Muscle layer of duodenum (tissue), 2 donors: ENCODE results near the gene ABCC1.
"Not testable (repeated sequence)": the region's sequence is repeated elsewhere in the genome, so short reads cannot be mapped to it uniquely, and the experiment has no call there.

Experiments
- H3K27ac ChIP-seq: one replicate; pipeline ENCODE4 v1.7.0; 2013; ENCODE audit warnings: mild to moderate bottlenecking, low read length
- H3K27me3 ChIP-seq: one replicate; pipeline ENCODE4 v1.7.0; 2013; ENCODE audit warnings: low read depth, mild to moderate bottlenecking, control low read depth, low read length
- H3K36me3 ChIP-seq, 2 donors: one replicate each; pipeline ENCODE4 v1.7.0; 2013; ENCODE audit warnings: low read length in 2 of 2, control low read depth in 1 of 2, mild to moderate bottlenecking in 1 of 2; ENCODE audit not compliant: insufficient read depth in 2 of 2, control insufficient read depth in 1 of 2
- H3K4me1 ChIP-seq, 2 donors: one replicate each; pipeline ENCODE4 v1.7.0; 2013; ENCODE audit warnings: low read length in 2 of 2, mild to moderate bottlenecking in 2 of 2, control low read depth in 1 of 2, moderate library complexity in 1 of 2; ENCODE audit not compliant: insufficient read depth in 2 of 2, control insufficient read depth in 1 of 2
- H3K4me3 ChIP-seq, 2 donors: one replicate each; pipeline ENCODE4 v1.7.0; 2013; ENCODE audit warnings: low read length in 2 of 2, low read depth in 1 of 2, mild to moderate bottlenecking in 1 of 2
- H3K9me3 ChIP-seq, 2 donors: one replicate each; pipeline ENCODE4 v1.7.0; 2013; ENCODE audit warnings: low read length in 2 of 2, control low read depth in 1 of 2, mild to moderate bottlenecking in 1 of 2; ENCODE audit not compliant: control insufficient read depth in 1 of 2
- donor health status: healthy.

ABCC1 gene

DNA sequence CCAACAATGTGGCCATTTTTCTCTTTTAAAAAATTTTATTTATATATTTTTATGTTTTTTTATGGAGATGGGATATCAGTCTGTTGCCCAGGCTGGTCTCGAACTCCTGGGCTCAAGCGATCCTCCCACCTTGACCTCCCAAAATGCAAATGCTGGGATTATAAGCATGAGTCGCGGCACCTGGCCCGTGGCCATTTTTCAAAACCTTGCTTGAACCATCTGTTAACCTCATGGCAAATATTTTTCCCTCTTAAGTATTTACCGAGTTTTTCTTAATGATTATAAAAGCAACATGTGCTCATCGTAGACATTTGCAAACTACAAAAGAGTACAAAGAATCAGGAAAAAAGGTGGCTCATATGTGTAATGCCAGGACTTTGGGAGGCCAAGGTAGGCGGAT is 146.2 kb downstream of the ABCC1 start:
- H3K27ac ChIP-seq, result peak overlapping the region; percentile 77
- H3K4me3 ChIP-seq, result no peak overlapping the region
- H3K4me1 ChIP-seq, result peaks cover 0 to 36% of the 10 kb centered on the region in 2 donors
- no peaks in the 10 kb centered on the region for H3K9me3 ChIP-seq
- no peaks in the 10 kb centered on the region for H3K27me3 ChIP-seq
- peaks cover 17 to 22% of the 10 kb centered on the region in 2 donors for H3K36me3 ChIP-seq

GRCh38 chr16:16096121-16096857 is 146.9 kb downstream of the ABCC1 start:
- Histone ChIP-seq H3K9me3 (no peaks in the 10 kb centered on the region), H3K4me3 (no peak overlapping the region), H3K27ac (peak overlapping the region; percentile 77), H3K4me1 (peaks cover 0 to 36% of the 10 kb centered on the region in 2 donors), H3K27me3 (no peaks in the 10 kb centered on the region), H3K36me3 (peaks cover 15% of the 10 kb centered on the region in 2 donors)

- H3K36me3 ChIP-seq, result peaks cover 10 to 17% of the 10 kb centered on the region in 2 donors
These were observed 147.4 kb downstream of the ABCC1 start for GRCh38 chr16:16096858-16097213.

DNA sequence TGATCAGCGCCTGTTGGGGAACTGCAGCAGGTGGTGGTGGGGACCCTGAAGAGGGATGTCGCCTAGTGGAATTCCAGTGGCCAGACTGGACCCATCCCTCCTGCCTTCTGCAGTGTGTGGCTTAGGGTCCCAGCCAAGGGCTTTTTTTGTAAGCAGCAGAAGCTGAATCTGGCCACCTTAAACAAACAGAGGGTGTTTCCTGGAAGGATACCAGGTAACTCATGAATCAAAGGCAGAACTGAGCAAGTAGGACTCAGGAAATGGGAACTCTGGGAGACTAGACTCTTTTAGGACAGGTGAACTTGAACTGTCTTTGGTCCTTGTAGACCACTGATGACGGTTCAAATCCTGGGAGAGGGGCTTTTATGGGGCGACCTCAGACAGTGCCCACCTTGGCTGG is 149.9 kb downstream of the ABCC1 start:
- H3K27ac ChIP-seq, result no peak overlapping the region
- no peaks in the 10 kb centered on the region for H3K9me3 ChIP-seq
- H3K27me3 ChIP-seq, result no peaks in the 10 kb centered on the region
- no peak overlapping the region for H3K4me3 ChIP-seq
- peaks cover 25 to 26% of the 10 kb centered on the region in 2 donors for H3K36me3 ChIP-seq
- peaks cover 0 to 18% of the 10 kb centered on the region in 2 donors for H3K4me1 ChIP-seq

More at GRCh38 chr16:16096858-16097213, 147.4 kb downstream of the ABCC1 start:
- peaks cover 0 to 36% of the 10 kb centered on the region in 2 donors for H3K4me1 ChIP-seq
- no peaks in the 10 kb centered on the region for H3K27me3 ChIP-seq
- no peaks in the 10 kb centered on the region for H3K9me3 ChIP-seq
- H3K27ac ChIP-seq, result peak overlapping the region; percentile 77
- no peak overlapping the region for H3K4me3 ChIP-seq

DNA sequence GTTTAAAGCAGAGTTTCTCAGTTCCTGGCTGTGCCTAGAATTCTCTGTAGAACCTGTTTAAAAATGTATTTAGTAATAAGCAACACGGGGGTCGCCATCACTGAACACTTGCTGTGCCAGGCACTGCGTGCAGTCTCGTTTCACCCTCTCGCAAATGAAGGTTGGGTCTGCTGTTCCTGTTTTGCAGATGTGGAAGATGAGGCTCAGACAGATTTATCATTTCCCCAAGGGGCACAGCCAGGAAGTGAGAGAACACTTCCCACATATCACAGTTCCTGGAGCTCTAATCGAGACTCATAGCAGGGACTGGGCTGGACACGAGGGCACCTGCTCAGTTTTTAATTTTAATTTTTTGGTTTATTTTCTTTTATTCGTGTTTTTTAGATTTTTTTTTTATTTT is 151.2 kb downstream of the ABCC1 start:
- Histone ChIP-seq H3K4me1 (peaks cover 0 to 13% of the 10 kb centered on the region in 2 donors), H3K27ac (no peak overlapping the region), H3K9me3 (no peaks in the 10 kb centered on the region), H3K4me3 (no peak overlapping the region), H3K27me3 (no peaks in the 10 kb centered on the region), H3K36me3 (peaks cover 26 to 37% of the 10 kb centered on the region in 2 donors)

DNA sequence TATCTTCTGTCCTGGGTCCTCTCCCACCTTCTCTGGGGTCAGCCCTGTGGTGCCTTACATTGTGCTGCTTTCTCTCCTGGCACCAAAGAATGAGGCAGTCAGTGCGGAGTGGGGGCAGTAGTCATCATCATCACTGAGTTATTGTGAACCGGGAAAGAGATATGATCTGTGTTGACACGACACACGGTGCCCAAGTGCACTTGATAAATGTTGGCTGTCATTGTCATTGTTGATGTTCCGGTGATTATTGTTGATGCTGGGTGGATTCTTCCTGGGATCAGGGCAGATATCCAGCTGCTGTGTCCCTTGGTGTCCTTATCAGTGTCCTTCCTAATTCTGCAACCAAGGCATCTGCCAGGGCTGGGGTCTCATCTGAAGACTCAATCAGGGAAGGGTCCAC is 152.2 kb downstream of the ABCC1 start:
- Histone ChIP-seq H3K4me1 (peaks cover 0 to 4% of the 10 kb centered on the region in 2 donors), H3K27ac (no peak overlapping the region), H3K36me3 (peaks cover 30 to 40% of the 10 kb centered on the region in 2 donors), H3K4me3 (no peak overlapping the region), H3K9me3 (no peaks in the 10 kb centered on the region), H3K27me3 (no peaks in the 10 kb centered on the region)

GRCh38 chr16:16102738-16103137 is 153.3 kb downstream of the ABCC1 start:
- H3K36me3 ChIP-seq, result peaks cover 34 to 45% of the 10 kb centered on the region in 2 donors

GRCh38 chr16:16104132-16104803 is 154.9 kb downstream of the ABCC1 start:
- H3K4me1 ChIP-seq, H3K9me3 ChIP-seq, H3K4me3 ChIP-seq, H3K27me3 ChIP-seq, H3K27ac ChIP-seq: not testable (repeated sequence)
- H3K36me3 ChIP-seq, result peaks cover 25 to 44% of the 10 kb centered on the region in 2 donors

More at GRCh38 chr16:16102738-16103137, 153.3 kb downstream of the ABCC1 start:
- no peaks in the 10 kb centered on the region for H3K27me3 ChIP-seq
- no peaks in the 10 kb centered on the region for H3K4me1 ChIP-seq
- no peak overlapping the region for H3K27ac ChIP-seq
- H3K4me3 ChIP-seq, result no peak overlapping the region
- no peaks in the 10 kb centered on the region for H3K9me3 ChIP-seq

DNA sequence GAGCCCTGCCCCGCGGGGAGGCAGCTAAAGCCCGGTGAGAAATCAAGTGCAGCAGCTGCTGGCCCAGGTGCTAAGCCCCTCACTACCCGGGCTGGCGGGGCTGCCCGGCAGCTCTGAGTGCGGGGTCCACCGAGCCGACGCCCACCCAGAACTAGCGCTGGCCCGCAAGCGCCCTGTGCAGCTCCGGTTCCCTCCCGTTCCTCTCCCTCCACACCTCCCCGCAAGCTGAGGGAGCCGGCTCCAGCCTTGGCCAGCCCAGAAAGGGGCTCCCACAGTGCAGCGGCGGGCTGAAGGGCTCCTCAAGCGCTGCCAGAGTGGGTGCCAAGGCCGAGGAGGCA is 155.4 kb downstream of the ABCC1 start:
- not testable (repeated sequence) for H3K4me3 ChIP-seq, H3K9me3 ChIP-seq, H3K27ac ChIP-seq, H3K4me1 ChIP-seq, H3K27me3 ChIP-seq
- H3K36me3 ChIP-seq, result peaks cover 26 to 46% of the 10 kb centered on the region in 2 donors

DNA sequence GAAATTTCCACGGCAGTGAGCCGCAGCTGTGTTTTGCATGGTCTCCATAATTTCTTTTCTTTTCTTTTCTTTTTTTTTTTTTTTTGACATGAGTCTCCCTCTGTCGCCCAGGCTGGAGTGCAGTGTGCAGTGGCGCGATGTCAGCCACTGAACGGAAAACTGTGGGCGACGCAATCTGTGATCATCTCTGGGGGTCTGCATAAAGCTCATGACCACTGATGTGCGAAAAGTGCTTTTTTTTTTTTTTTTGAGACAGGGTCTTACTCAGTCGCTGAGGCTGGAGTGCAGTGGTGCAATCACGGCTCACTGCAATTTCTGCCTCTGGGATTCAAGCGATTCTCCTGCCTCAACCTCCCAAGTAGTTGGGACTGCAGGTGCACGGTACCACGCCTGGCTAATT is 156.2 kb downstream of the ABCC1 start:
- Histone ChIP-seq H3K36me3 (peaks cover 28 to 52% of the 10 kb centered on the region in 2 donors), H3K27me3 (no peaks in the 10 kb centered on the region), H3K9me3 (no peaks in the 10 kb centered on the region), H3K4me1 (peaks cover 0 to 7% of the 10 kb centered on the region in 2 donors), H3K27ac (no peak overlapping the region), H3K4me3 (no peak overlapping the region)

GRCh38 chr16:16106466-16106865 is 157.1 kb downstream of the ABCC1 start:
- Histone ChIP-seq H3K9me3 (no peaks in the 10 kb centered on the region), H3K36me3 (peaks cover 31 to 60% of the 10 kb centered on the region in 2 donors), H3K27me3 (no peaks in the 10 kb centered on the region), H3K4me3 (no peak overlapping the region), H3K4me1 (peaks cover 0 to 7% of the 10 kb centered on the region in 2 donors), H3K27ac (no peak overlapping the region)
